SK-N-SH (cell line): ENCODE data around the gene TCF25. TPM values are rescaled to one million over a fixed set of nuclear protein-coding genes. Genes with fewer than 3 reads are reported as not detected.

Source experiments
- CTCF ChIA-PET: fragments of 300-600, 350-600 bp; formaldehyde crosslinking; extraction: SDS; loops from one replicate; lab custom pipeline; 2021; lab: Yijun Ruan, JAX
- POLR2A ChIA-PET: fragments of 350-600 bp; sonication (Branson Sonifier 250); formaldehyde crosslinking; extraction: SDS; loops from one replicate; lab custom pipeline; 2020; ENCODE audit warnings: antibody characterized with exemption, inconsistent platforms; lab: Yijun Ruan, JAX
- DNase-seq: peaks from one replicate; pipeline ENCODE4 v3.0.0; 2012
- H2AFZ ChIP-seq: fragments of 200-600 bp; sonication (generic); 2 replicates; pipeline ENCODE4 v1.8.1; 2016; ENCODE audit warnings: antibody characterized with exemption, mild to moderate bottlenecking, low read depth
- H3F3A ChIP-seq: fragments of 200-600 bp; sonication (generic); replicated peaks from 2 replicates; pipeline ENCODE3; 2016; ENCODE audit warnings: antibody characterized with exemption, mild to moderate bottlenecking; ENCODE audit not compliant: insufficient read depth
- H3K27ac ChIP-seq, 2 experiments: fragments of 200-500 bp in 1 of 2; fragments of 200-600 bp in 1 of 2; sonication (Bioruptor generic) in 1 of 2; sonication (generic), shearing (Covaris generic) in 1 of 2; 2 replicates each; pipeline versions ENCODE4 v1.5.1 to v1.6.1; 2014 to 2016; ENCODE audit warnings: low read depth in 2 of 2, inconsistent platforms in 1 of 2, low read length in 1 of 2, mild to moderate bottlenecking in 1 of 2, mixed read lengths in 1 of 2
- H3K27me3 ChIP-seq: fragments of 200-600 bp; sonication (generic), shearing (Covaris generic); 2 replicates; pipeline ENCODE4 v1.6.1; 2016; ENCODE audit warnings: mixed run types; ENCODE audit not compliant: insufficient read depth
- H3K36me3 ChIP-seq, 2 experiments: fragments of 200-500 bp in 1 of 2; fragments of 200-600 bp in 1 of 2; sonication (Bioruptor generic) in 1 of 2; sonication (generic) in 1 of 2; replicated peaks in 1 of 2; 2 replicates each; pipeline versions ENCODE3 to v1.5.1; 2014 to 2016; ENCODE audit warnings: low read length in 1 of 2, mild to moderate bottlenecking in 1 of 2; ENCODE audit not compliant: insufficient read depth in 2 of 2, control insufficient read depth in 1 of 2
- H3K4me1 ChIP-seq, 2 experiments: fragments of 200-500 bp in 1 of 2; fragments of 200-600 bp in 1 of 2; sonication (Bioruptor generic) in 1 of 2; sonication (generic), shearing (Covaris generic) in 1 of 2; 2 replicates each; pipeline versions ENCODE4 v1.5.1 to v1.6.1; 2014 to 2016; ENCODE audit warnings: low read depth in 1 of 2, low read length in 1 of 2, mixed run types in 1 of 2; ENCODE audit not compliant: insufficient read depth in 2 of 2, control insufficient read depth in 1 of 2
- H3K4me2 ChIP-seq: fragments of 200-600 bp; sonication (generic), shearing (Covaris generic); 2 replicates; pipeline ENCODE4 v1.6.1; 2017; ENCODE audit warnings: mixed run types
- H3K4me3 ChIP-seq, 2 experiments: fragments of 200-500 bp in 1 of 2; fragments of 200-600 bp in 1 of 2; sonication (Bioruptor generic) in 1 of 2; sonication (generic), shearing (Covaris generic) in 1 of 2; 2 replicates each; pipeline versions ENCODE4 v1.5.1 to v1.8.1; 2014 to 2016; ENCODE audit warnings: low read depth in 2 of 2, inconsistent platforms in 1 of 2, low read length in 1 of 2, mild to moderate bottlenecking in 1 of 2, mixed read lengths in 1 of 2, moderate library complexity in 1 of 2
- H3K79me2 ChIP-seq: fragments of 200-600 bp; sonication (generic); 2 replicates; pipeline ENCODE4 v1.8.1; 2017; ENCODE audit warnings: mild to moderate bottlenecking; ENCODE audit not compliant: insufficient read depth
- H3K9ac ChIP-seq: fragments of 200-600 bp; sonication (generic); 2 replicates; pipeline ENCODE4 v1.6.1; 2017; ENCODE audit warnings: mixed run types
- H3K9me2 ChIP-seq: fragments of 200-600 bp; sonication (generic); 2 replicates; pipeline ENCODE4 v1.6.1; 2017; ENCODE audit warnings: mixed run types
- H3K9me3 ChIP-seq: fragments of 200-600 bp; sonication (generic); 2 replicates; pipeline ENCODE4 v1.6.1; 2017; ENCODE audit warnings: mixed run types, mild to moderate bottlenecking, moderate library complexity
- H4K20me1 ChIP-seq: fragments of 200-600 bp; sonication (generic); 2 replicates; pipeline ENCODE4 v1.6.1; 2017; ENCODE audit warnings: mild to moderate bottlenecking, mixed run types; ENCODE audit not compliant: insufficient read depth
- ELF1 ChIP-seq: IDR thresholded peaks from 2 replicates; pipeline ENCODE4 v1.4.0; 2012
- GATA2 ChIP-seq: sonication (generic); formaldehyde crosslinking; IDR thresholded peaks from 2 replicates; pipeline ENCODE4 v1.5.0; 2020; ENCODE audit warnings: mild to moderate bottlenecking, missing genetic modification reagents
- MXI1 ChIP-seq: IDR thresholded peaks from 2 replicates; pipeline ENCODE4 v1.6.1; 2012; ENCODE audit warnings: mild to moderate bottlenecking, low read depth, low read length, improper control_type of control experiment
- NFIC ChIP-seq: IDR thresholded peaks from 2 replicates; pipeline ENCODE4 v1.4.0; 2012; ENCODE audit warnings: borderline replicate concordance
- RAD21 ChIP-seq: IDR thresholded peaks from 2 replicates; pipeline ENCODE4 v1.6.1; 2012; ENCODE audit warnings: mild to moderate bottlenecking, low read length
- REST ChIP-seq: IDR thresholded peaks from 2 replicates; pipeline ENCODE4 v1.6.1; 2012; ENCODE audit warnings: mild to moderate bottlenecking, low read depth, low read length, moderate library complexity
- SMC3 ChIP-seq: IDR thresholded peaks from 2 replicates; pipeline ENCODE4 v1.6.1; 2012; ENCODE audit warnings: low read depth, low read length, improper control_type of control experiment
- USF1 ChIP-seq: IDR thresholded peaks from 2 replicates; pipeline ENCODE4 v1.4.0; 2012; ENCODE audit warnings: low read depth, borderline replicate concordance
- WGBS: methylation state at CpG from one replicate; pipeline ENCODE4 v1.1.6; 2017; ENCODE audit warnings: low lambda C conversion rate; 5-methylcytosine and 5-hydroxymethylcytosine counted together
- polyA plus RNA-seq, 3 experiments: library from polyadenylated mRNA; depleted of rRNA; stranded (reverse); fragments of >200 nt; gene quantifications; 2 replicates each; pipeline ENCODE4 v1.2.3, GENCODE V29; 2012

The TCF25 gene
- polyA plus RNA-seq, 1 of the 3 experiments (the other 2 are of a cell fraction) = 208 TPM

GRCh38 chr16:89949121-89949742 is 75.8 kb downstream of the TCF25 start:
- Histone ChIP-seq H3K27ac (no peak overlapping the region), H3K27me3 (no peaks in the 10 kb centered on the region), H3F3A (no peaks in the 10 kb centered on the region), H3K36me3 (no peaks in the 10 kb centered on the region), H3K9me2 (no peaks in the 10 kb centered on the region), H2AFZ (no peak overlapping the region), H3K4me2 (peak overlapping the region; percentile 93), H3K4me3 (peak overlapping the region; percentile 63 to 68), H3K9me3 (no peaks in the 10 kb centered on the region), H3K79me2 (peaks cover 21% of the 10 kb centered on the region; the same call in 1 of the 2 replicates), H4K20me1 (0 out of 2 replicates have a peak, but pooled peaks cover 3% of the 10 kb centered on the region), H3K9ac (peak overlapping the region; percentile 57; the same call in 1 of the 2 replicates), H3K4me1 (peaks cover 0 to 13% of the 10 kb centered on the region in 2 experiments; a peak in 1 of 4 replicates)
- ChIA-PET CTCF (interaction anchor here (0.8 to 1.7 kb wide), 12 partner anchors 9 to 76 kb away, joined by 3 to 6 read pairs (median 3); partner anchors contain the start of genes TCF25 and TUBB3), POLR2A (interaction anchor here (0.5 to 1.5 kb wide), 2 partner anchors 14 to 24 kb away, joined by 3 to 6 read pairs; no protein-coding TSS in a partner anchor)
- 55% methylated on average over 20 of the region's 55 CpGs for WGBS
- TF ChIP-seq REST (no peak), USF1 (no peak), NFIC (no peak), MXI1 (no peak), ELF1 (no peak), GATA2 (no peak), SMC3 (no peak)
- DNase-seq = peak; percentile 73

- Histone ChIP-seq H4K20me1 (0 out of 2 replicates have a peak, but pooled peaks cover 3% of the 10 kb centered on the region), H3K9me2 (no peaks in the 10 kb centered on the region), H3K4me3 (peak overlapping the region; percentile 63 to 68; a peak in 3 of 4 replicates), H3K9ac (peak overlapping the region; percentile 57; the same call in 1 of the 2 replicates), H3K4me2 (peak overlapping the region; percentile 93), H3K27me3 (no peaks in the 10 kb centered on the region), H3K79me2 (peaks cover 21% of the 10 kb centered on the region; the same call in 1 of the 2 replicates), H3K27ac (no peak overlapping the region), H3K4me1 (peaks cover 0 to 13% of the 10 kb centered on the region in 2 experiments; a peak in 1 of 4 replicates), H3F3A (no peaks in the 10 kb centered on the region), H3K36me3 (peaks cover 0 to 3% of the 10 kb centered on the region in 2 experiments), H2AFZ (no peak overlapping the region), H3K9me3 (no peaks in the 10 kb centered on the region)
- DNase-seq = no peak
- CTCF ChIA-PET = interaction anchor here (0.8 to 1.7 kb wide), 11 partner anchors 8 to 77 kb away, joined by 3 to 6 read pairs (median 3); partner anchors contain the start of genes MC1R, TCF25 and TUBB3
- TF ChIP-seq RAD21 = no peak
- 85% methylated on average over 11 of the region's 12 CpGs for WGBS
- POLR2A ChIA-PET = interaction anchor here (0.5 to 1.5 kb wide), 2 partner anchors 13 to 24 kb away, joined by 3 to 6 read pairs; no protein-coding TSS in a partner anchor
These were observed 76.4 kb downstream of the TCF25 start for GRCh38 chr16:89949756-89950155.
